HepG2 (cell line): Measurements from ENCODE around the gene SGK1. TPM values are rescaled to one million over a fixed set of nuclear protein-coding genes. Genes with fewer than 3 reads are reported as not detected.

Experiments
- AHDC1 ChIP-seq: sonication (generic); formaldehyde crosslinking; IDR thresholded peaks from 2 replicates; pipeline ENCODE4 v1.5.1; 2020; ENCODE audit warnings: mild to moderate bottlenecking, missing genetic modification reagents, borderline replicate concordance
- ISX ChIP-seq: sonication (generic); formaldehyde crosslinking; conservative IDR thresholded peaks from 2 replicates; pipeline ENCODE4 v1.5.0; 2020; ENCODE audit warnings: missing genetic modification reagents
- ONECUT2 ChIP-seq: sonication (generic); formaldehyde crosslinking; IDR thresholded peaks from 2 replicates; pipeline ENCODE4 v1.4.0; 2020; ENCODE audit warnings: missing genetic modification reagents
- PHF8 ChIP-seq: sonication (generic); formaldehyde crosslinking; IDR thresholded peaks from 2 replicates; pipeline ENCODE4 v1.5.0; 2020; ENCODE audit warnings: missing genetic modification reagents
- RCOR2 ChIP-seq: IDR thresholded peaks from 2 replicates; pipeline ENCODE4 v1.6.1; 2016; ENCODE audit warnings: missing biosample characterization, missing genetic modification reagents
- REXO4 ChIP-seq: sonication (generic); formaldehyde crosslinking; IDR thresholded peaks from 2 replicates; pipeline ENCODE4 v1.8.0; 2022; ENCODE audit warnings: missing genetic modification reagents, mild to moderate bottlenecking, borderline replicate concordance
- SOX5 ChIP-seq: IDR thresholded peaks from 2 replicates; pipeline ENCODE4 v1.6.1; 2016; ENCODE audit warnings: borderline replicate concordance
- ZBTB2 ChIP-seq: sonication (generic); formaldehyde crosslinking; IDR thresholded peaks from 2 replicates; pipeline ENCODE4 v1.8.0; 2022; ENCODE audit warnings: low read depth, missing genetic modification reagents
- ZNF510 ChIP-seq: sonication (generic); formaldehyde crosslinking; IDR thresholded peaks from 2 replicates; pipeline ENCODE4 v1.4.0; 2020; ENCODE audit warnings: low read depth, mild to moderate bottlenecking, missing genetic modification reagents
- polyA plus RNA-seq, 8 experiments: library from polyadenylated mRNA; depleted of rRNA in 3 of 8; stranded (reverse) in 7 of 8; unstranded in 1 of 8; fragments of >200 nt; fragmentation: Illumina TruSeq in 4 of 8; extraction: Trizol in 4 of 8; gene quantifications; 2 replicates each; pipeline versions ENCODE4 v1.2.1 to v1.2.3, GENCODE V29; 2011 to 2016; ENCODE audit warnings: low read depth in 4 of 8, missing spikeins in 1 of 8, mixed read lengths in 1 of 8; ENCODE audit not compliant: insufficient read depth in 1 of 8
- total RNA-seq, 5 experiments: library from RNA; depleted of rRNA; stranded (reverse); fragments of >200 nt; fragmentation: Illumina TruSeq; extraction: Trizol; gene quantifications; 2 replicates each; pipeline ENCODE4 v1.2.3, GENCODE V29; 2016; ENCODE audit warnings: low read depth in 1 of 5
- TF ChIP-seq, protein P1 (sequence below): sonication (generic); formaldehyde crosslinking; IDR thresholded peaks from 2 replicates; pipeline ENCODE4 v1.5.0; 2020; ENCODE audit warnings: missing genetic modification reagents

Gene SGK1
- total and polyA plus RNA-seq, 2 of the 13 experiments (the other 11 are each of a cell fraction or from before 2014, with no cell fraction given), result 56.1 to 56.2 TPM

- TF ChIP-seq AHDC1 (no peak), ZNF510 (CRISPR knock-in tag) (no peak), ZBTB2 (CRISPR knock-in tag) (no peak), RCOR2 (CRISPR knock-in tag) (no peak), ONECUT2 (CRISPR knock-in tag) (no peak), PHF8 (CRISPR knock-in tag) (no peak), SOX5 (CRISPR knock-in tag) (no peak), ISX (CRISPR knock-in tag) (no peak), REXO4 (no peak)
- TF ChIP-seq, protein P1, sequence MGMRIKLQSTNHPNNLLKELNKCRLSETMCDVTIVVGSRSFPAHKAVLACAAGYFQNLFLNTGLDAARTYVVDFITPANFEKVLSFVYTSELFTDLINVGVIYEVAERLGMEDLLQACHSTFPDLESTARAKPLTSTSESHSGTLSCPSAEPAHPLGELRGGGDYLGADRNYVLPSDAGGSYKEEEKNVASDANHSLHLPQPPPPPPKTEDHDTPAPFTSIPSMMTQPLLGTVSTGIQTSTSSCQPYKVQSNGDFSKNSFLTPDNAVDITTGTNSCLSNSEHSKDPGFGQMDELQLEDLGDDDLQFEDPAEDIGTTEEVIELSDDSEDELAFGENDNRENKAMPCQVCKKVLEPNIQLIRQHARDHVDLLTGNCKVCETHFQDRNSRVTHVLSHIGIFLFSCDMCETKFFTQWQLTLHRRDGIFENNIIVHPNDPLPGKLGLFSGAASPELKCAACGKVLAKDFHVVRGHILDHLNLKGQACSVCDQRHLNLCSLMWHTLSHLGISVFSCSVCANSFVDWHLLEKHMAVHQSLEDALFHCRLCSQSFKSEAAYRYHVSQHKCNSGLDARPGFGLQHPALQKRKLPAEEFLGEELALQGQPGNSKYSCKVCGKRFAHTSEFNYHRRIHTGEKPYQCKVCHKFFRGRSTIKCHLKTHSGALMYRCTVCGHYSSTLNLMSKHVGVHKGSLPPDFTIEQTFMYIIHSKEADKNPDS (CRISPR knock-in tag), result no peak
Measured at GRCh38 chr6:134352786-134353480, 35.0 kb upstream of the SGK1 start (continued).
